Left forelimb (tissue), 1 donor: ENCODE results near the gene DPP3.
"Not testable (repeated sequence)": the region's sequence is repeated elsewhere in the genome, so short reads cannot be mapped to it uniquely, and the experiment has no call there.

Experiments
- DNase-seq: peaks from one replicate; pipeline ENCODE4 v3.0.0-alpha.2; 2018; ENCODE audit warnings: low spot score

Gene DPP3

DNA sequence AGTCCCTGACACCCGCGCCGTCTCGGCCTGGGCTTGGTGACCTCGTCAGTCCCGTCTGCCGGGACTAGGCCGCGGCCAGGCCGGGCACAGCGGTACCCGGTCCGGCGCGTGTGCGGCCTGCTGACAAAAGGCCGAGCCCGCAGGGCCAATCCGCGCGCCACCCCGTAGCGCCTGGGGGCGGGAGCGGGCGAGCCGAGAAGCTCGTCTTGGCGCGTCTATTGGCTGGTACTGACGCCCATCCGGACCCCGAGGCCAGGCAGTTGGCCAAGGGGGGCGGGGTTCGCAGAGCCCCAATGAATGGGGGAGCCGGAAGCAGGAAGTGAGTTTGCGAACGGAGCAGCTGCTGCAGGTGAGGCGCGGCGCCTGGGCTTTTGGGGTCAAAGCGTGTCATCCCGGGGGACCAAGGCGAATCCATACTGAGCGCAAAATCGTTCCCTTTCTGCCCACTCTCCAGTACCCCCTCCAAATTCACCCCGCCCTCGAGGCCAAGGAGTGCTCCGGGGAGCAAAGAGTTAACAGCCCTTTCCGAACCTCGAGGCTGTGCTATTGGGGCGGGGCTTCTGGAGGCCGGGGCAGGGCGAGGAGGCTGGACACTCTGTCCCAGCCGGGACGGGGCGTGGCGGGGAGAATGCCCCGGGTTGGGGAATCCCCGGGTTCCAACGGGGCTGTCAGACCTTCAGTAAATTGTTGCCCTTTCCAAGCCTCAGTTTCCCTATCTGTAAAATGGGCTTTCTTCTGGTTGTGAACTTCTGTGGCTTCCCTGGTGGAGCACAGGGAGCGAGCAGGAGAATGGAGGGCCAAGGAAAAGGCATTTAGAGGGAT is at the start of gene DPP3:
TSS of gene DPP3 (plus strand) at position 318 of the 822 bp plus-strand sequence. CDS start 1,767 bp downstream, outside the sequence.
- peak; percentile 99 for DNase-seq

DNA sequence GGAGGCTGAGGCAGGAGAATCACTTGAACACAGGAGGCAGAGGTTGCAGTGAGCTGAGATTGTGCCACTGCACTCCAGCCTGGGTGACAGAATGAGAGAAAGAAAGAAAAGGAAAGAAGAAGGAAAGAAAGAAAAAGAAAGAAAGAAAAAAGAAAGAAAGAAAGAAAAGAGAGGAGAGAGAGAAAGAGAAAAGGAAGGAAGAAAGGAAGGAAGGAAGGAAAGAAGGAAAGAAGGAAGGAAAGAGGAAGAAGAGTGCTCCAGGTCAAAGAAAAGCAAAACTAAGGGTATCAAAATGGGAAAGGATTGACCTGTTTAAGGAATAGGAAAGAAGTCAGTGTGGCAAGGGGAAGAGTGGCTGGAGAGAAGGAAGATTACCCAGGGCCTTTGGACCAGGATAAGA is 48.9 kb upstream of the DPP3 start:
- not testable (repeated sequence) for DNase-seq

DNA sequence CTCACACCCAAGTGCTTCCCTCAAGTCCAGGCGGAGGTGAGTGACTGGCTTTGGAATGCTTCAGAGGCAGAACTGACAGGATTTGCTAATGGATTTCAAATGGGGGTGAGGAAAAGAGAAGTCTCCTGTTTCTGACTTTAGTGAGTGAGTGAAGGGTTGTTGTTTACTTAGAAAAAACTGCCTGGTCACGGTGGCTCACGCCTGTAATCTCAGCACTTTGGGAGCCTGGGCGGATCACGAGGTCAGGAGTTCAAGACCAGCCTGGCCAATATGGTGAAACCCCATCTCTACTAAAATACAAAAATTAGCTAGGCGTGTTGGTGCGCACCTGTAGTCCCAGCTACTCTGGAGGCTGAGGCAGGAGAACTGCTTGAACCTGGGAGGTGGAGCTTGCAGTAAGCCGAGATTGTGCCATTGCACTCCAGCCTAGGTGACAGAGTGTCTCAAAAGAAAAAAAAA is 48.3 kb upstream of the DPP3 start:
- DNase-seq: not testable (repeated sequence)

GRCh38 chr11:66432597-66432996 is 47.6 kb upstream of the DPP3 start:
- no peak for DNase-seq

DNA sequence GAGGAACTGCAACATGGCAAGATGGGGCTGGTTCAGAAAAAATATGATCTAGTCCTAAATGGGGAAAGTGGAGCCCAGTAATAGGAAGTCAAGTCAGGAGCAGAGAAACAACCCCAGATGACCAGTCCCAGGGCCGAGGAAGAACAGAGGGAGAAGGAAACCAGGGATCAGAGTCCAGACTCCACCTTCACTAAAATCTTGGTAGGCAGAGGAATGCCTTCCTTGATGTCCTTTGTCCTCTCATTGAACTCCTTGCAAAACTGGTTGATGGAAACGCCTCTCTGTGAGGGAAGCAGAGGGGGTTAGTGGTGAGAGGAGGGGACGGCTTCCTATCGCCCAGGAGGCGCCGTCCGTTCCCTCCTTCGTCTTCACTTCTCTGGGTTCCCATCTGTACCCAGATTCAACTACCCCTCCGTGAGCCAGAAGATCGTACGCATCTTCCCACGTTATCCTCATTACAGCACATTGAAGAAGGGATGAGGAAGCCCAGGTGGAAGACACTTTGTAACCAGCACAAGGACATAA is 42.2 kb upstream of the DPP3 start:
- DNase-seq: no peak

DNA sequence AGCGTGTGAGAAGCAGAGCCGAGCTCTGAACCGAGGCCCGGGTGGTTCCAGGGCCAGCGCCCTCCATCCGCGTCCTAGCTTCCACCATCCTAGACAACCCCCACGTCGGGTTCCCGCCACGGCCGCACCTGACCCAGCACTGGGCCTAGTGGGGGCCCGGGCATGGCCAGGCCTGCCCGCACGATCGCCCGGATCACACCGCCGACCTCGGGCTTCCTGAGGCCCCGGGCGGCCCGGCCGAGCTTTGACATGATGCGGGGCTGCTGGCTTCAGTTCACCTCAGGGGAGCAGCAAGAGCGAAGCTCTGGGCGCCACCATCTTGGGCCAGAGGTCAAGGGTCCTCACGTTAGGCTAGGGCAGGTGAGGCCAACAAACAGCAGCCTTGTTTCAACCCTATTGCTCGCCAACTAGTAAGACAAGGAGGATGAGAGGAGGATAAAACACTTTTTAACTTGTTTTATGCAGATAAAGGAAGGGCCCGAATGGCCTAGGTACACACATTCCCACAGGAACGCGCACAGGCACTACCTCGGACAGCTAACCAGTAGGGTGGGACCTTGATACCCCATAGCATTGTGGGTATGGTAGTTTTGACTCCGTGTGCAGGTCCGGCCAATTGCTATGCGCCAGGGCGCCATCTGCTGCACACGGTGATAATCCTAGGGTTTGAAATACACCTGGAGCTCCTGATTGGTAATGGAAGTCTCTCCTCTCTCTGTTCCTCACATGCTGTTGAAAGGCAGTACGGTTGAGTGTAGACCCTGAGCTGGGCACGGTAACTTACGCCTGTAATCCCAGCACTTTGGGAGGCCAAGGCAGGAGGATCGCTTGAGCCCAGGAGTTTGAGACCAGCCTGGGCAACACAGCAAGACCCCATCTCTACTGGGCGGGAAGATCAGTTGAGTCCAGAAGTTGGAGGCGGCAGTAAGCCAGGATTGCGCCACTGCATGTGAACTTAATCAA is 41.4 kb upstream of the DPP3 start, which contains the start of gene MRPL11:
TSS of gene MRPL11 (minus strand) at position 345 of the 963 bp plus-strand sequence. CDS start at position 251, 94 bp downstream.
- DNase-seq: peak; percentile 88

DNA sequence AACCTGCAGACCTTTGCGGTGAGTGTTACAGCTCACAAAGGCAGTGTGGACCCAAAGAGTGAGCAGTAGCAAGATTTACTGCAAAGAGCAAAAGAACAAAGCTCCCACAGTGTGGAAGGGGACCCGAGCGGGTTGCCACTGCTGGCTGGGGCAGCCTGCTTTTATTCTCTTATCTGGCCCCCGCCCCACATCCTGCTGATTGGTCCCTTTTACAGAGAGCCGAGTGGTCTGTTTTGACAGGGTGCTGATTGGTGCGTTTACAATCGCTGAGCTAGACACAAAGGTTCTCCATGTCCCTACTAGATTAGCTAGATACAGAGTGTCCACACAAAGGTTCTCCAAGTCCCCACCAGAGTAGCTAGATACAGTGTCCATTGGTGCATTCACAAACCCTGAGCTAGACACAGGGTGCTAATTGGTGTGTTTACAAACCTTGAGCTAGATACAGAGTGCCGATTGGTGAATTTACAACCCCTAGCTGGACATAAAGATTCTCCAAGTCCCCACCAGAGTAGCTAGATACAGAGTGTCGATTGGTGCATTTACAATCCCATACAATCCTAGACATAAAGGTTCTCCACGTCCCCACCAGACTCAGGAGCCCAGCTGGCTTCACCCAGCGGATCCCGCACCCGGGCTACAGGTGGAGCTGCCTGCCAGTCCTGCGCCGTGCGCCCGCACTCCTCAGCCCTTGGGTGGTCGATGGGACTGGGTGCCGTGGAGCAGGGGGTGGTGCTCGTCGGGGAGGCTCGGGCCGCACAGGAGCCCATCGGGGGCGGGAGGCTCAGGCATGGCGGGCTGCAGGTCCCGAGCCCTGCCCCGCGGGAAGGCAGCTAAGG is 39.9 kb upstream of the DPP3 start:
- DNase-seq: not testable (repeated sequence)

GRCh38 chr11:66440940-66441282 is 39.3 kb upstream of the DPP3 start:
- DNase-seq: not testable (repeated sequence)

GRCh38 chr11:66443602-66444001 is 36.6 kb upstream of the DPP3 start:
- DNase-seq: no peak

DNA sequence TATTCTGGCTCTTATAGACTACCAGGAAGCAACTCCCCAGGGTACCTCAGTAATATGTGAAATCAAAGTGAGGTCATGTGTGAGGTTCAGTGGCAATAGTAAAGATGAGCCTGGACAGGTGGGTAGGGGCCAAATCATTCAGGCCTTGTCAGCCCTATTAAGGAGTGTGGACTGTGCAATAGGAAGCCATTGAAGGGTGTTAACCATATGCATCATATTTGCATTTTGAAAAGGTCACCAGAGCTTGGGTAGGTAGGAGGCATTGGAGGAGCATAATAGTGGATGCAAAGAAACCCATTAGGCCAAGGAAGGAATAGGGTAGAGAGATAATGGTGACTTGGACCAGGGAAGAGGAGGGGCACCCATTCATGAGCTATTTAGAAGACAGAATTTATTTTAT is 33.2 kb upstream of the DPP3 start:
- DNase-seq: no peak

DNA sequence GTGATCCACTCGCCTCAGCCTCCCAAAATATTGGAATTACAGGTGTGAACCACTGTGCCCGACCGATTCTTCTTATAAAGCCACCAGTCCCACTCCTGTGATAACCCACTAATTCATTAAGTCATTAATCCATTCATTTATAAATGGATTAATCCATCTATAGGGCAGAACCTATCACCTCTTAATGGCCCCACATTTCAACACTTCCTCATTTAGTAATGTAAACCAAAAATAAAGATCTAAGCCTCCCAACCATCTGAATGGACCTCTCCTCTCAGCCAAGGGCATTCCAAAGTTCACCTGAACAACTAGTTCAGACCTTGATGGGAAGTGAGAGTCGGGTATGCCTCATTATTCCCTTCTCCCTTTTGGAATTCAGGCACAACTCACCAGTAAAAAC is 31.7 kb upstream of the DPP3 start:
- no peak for DNase-seq

- no peak for DNase-seq
Measured at GRCh38 chr11:66450560-66450959, 29.7 kb upstream of the DPP3 start.

DNA sequence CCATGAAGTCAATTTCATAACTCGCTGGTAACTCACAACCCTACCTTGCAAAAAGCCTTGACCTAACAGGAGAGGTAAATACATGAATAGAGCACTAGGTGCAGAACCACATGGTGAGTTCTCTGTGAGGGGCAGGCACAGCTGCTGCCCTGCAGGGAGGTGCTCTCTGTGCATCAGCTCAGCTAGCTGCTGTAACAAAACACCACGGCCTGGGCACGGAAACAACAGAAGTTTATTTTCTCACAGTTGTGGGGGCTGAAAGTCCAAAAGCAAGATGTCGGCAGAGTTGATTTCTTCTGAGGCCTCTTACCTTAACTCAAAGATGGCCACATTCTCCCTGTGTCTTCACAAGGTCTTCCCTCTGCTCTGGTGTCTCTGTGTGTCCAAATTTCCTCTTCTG is 28.6 kb upstream of the DPP3 start:
- DNase-seq: no peak

- no peak for DNase-seq
Measured at GRCh38 chr11:66454247-66454646, 26.0 kb upstream of the DPP3 start.

DNA sequence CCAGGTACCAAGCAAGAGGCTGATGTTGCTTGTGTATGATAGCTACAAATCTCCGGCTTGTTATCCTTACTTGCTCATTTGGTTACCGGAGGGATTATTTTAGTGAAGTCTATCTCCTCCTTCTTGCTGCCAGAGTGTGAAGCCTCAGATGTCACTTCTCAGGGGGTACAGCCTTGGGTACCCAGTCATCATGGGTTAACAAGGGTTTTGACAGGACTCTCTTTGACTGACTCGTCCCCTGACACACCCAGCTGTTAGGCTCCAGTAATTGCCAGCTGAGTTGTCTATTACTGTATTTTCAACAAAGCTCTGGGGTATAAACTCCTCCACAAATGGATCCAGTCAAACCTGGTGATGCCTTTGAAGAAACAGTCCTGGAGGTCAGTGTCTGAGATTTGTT is 25.4 kb upstream of the DPP3 start:
- DNase-seq: no peak

GRCh38 chr11:66457826-66458225 is 22.4 kb upstream of the DPP3 start:
- no peak for DNase-seq

DNA sequence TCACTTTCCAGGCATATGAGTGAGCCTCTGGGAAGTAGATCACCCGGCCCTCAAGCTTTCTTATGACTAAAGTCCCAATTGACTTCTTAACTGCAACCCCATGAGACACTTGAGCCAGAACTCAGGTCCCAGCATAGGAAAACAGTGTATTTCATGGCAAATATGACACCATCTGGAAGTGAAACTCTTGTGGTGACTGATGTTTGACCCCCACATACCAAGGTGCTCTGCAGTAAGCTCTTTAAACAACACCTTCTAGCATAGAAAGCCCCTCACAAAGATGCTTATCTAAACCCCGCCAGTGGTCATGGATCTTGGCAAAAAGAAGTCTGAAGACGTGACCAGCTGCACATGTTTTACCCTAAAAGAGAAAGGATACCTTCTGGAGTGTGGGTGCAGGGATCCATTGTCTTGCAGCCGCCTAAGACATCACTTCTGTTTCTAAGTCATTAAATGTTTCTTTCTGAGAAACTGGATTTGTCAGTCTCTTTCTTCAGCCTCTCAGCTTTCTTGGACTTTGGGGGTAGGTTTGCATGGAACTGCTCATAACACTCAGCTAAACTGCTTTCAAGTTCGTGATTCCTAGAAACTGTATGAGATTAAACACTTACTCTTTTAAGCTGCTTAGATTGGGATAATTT is 21.0 kb upstream of the DPP3 start:
- DNase-seq: no peak

DNA sequence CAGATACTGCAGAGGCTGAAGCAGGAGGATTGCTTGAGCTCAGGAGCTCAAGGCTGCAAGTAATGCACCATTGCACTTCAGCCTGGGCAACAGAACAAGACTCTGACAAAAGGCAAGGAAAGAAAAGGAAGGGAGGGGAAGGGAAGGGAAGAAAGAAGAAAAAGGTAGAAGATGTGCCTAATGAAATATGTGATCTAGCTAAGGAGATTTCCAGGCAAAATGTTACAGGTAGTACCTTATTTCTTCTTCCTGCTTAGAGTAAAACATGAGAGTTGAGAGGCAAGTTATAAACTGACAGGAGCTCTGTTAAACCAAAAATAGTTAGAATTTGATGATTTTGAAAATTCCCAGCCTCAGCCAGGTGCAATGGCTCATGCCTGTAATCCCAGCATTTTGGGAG is 18.2 kb upstream of the DPP3 start:
- DNase-seq: no peak

DNA sequence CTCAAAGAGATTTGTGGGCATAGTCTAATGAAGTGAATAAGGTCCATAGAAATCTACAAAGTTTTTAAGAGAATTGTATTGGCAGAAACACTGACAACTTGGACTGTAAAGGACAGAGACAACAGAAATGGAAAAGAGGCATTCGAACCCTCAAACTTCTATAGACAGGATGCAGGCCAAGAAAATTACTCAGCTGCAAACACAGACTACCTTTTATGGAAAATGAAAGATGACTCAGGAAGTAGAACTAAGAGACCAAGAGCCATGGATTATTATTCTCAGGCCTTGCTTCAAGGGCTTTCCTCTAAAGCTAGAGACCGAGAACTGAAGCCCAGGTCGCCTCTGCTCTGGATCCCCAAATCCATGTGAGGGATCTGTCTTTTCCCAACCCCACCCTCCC is 17.3 kb upstream of the DPP3 start:
- DNase-seq: no peak

GRCh38 chr11:66464116-66464515 is 16.1 kb upstream of the DPP3 start:
- not testable (repeated sequence) for DNase-seq

GRCh38 chr11:66464916-66465315 is 15.3 kb upstream of the DPP3 start:
- no peak for DNase-seq
